Heart right ventricle (tissue), 16 donors: ENCODE results near the gene PPP2R2B. TPM values are rescaled to one million over a fixed set of nuclear protein-coding genes. Genes with fewer than 3 reads are reported as not detected.

Source experiments
- ATAC-seq, 8 donors: fragments of 200-7000 bp; cut with Tn5 transposase; one replicate each; pipeline ENCODE4 v1.9.1; 2020; ENCODE audit warnings: mild to moderate bottlenecking in 8 of 8, moderate library complexity in 8 of 8, moderate number of reproducible peaks in 1 of 8
- DNase-seq, 2 donors: peaks; one replicate each; pipeline ENCODE4 v3.0.0-alpha.2; 2020
- H3K27ac ChIP-seq, 10 donors: fragments of 200-600 bp; sonication (generic) in 2 of 10; one replicate each; pipeline versions ENCODE4 v1.5.0 to v1.8.0; 2020 to 2022; ENCODE audit warnings: mild to moderate bottlenecking in 3 of 10
- H3K27me3 ChIP-seq, 7 donors: fragments of 200-600 bp; one replicate each; pipeline ENCODE4 v1.8.0; 2021 to 2022; ENCODE audit warnings: mild to moderate bottlenecking in 2 of 7
- H3K36me3 ChIP-seq, 9 donors: fragments of 200-600 bp; sonication (generic) in 1 of 9; one replicate each; pipeline versions ENCODE4 v1.5.0 to v1.8.0; 2020 to 2022; ENCODE audit warnings: mild to moderate bottlenecking in 2 of 9
- H3K4me1 ChIP-seq, 9 donors: fragments of 200-600 bp; sonication (generic) in 1 of 9; one replicate each; pipeline versions ENCODE4 v1.5.0 to v1.8.0; 2020 to 2022; ENCODE audit warnings: mild to moderate bottlenecking in 4 of 9
- H3K4me3 ChIP-seq, 10 donors: fragments of 200-600 bp; sonication (generic) in 2 of 10; one replicate each; pipeline versions ENCODE4 v1.5.0 to v1.8.0; 2020 to 2022; ENCODE audit warnings: mild to moderate bottlenecking in 7 of 10, moderate library complexity in 2 of 10
- H3K9me3 ChIP-seq, 11 donors: fragments of 200-600 bp in 10 of 11; sonication (generic) in 2 of 11; one replicate each; pipeline versions ENCODE4 v1.5.0 to v1.8.0; 2013 to 2022; ENCODE audit warnings: mild to moderate bottlenecking in 2 of 11, control low read depth in 1 of 11, moderate library complexity in 1 of 11
- WGBS, 2 donors: extraction: QIAGEN DNeasy Blood & Tissue Kit; methylation state at CpG; one replicate each; pipeline ENCODE4 v1.1.7; 2013; ENCODE audit warnings: inconsistent platforms in 1 of 2; 5-methylcytosine and 5-hydroxymethylcytosine counted together
- intact Hi-C, 10 donors: fragments of 100-400 bp; cut with DNase I; formaldehyde crosslinking; loops; one replicate each; pipeline versions ENCODE4 v1.11.1 to v1.14.2; 2022
- polyA plus RNA-seq, 2 donors: library from polyadenylated mRNA; stranded (reverse); fragments of 200-250 nt; gene quantifications; one replicate each; pipeline ENCODE4 v1.2.3, GENCODE V29; 2013
- total RNA-seq, 10 donors: library from RNA; stranded (reverse); fragmentation: NEBNext Ultra II Directional in 3 of 10; extraction: Animal tissue kit (Norgen Biotek cat#: 25700) in 3 of 10; gene quantifications; one replicate each; pipeline versions ENCODE4 v1.2.1 to v1.2.4, GENCODE V29; 2021 to 2023
- TF ChIP-seq, protein P1 (sequence below), 9 donors: fragments of 200-600 bp; sonication (generic) in 2 of 9; IDR thresholded peaks; one replicate each; pipeline versions ENCODE4 v1.5.0 to v1.8.0; 2021 to 2022; ENCODE audit warnings: antibody characterized with exemption in 9 of 9, mild to moderate bottlenecking in 5 of 9, moderate library complexity in 1 of 9
- donor health status: Arrhythmogenic right ventricular cardiomyopathy.
- donor health status: ischemic (EF 13 %, LVEDD 7.1; RV severe dilation, severe dysfunction).
- donor health status: healthy with polysubstance abuse.
- donor health status: DM: no; HTN: yes; CAD: no.
- donor health status: DM: no; HTN: no; CAD: no.
- donor health status: ischemic (EF 25% LVEDD 6.9; RV normal size, moderate dysfunction).
- donor health status: ischemic (EF 25% LVEDD 5.7; RV mildly dilated, moderate dysfunction).
- donor health status: healthy.
- donor health status: DM: yes; HTN: yes; CAD: no.
- donor health status: Ischemic cardiomyopathy.
- donor health status: ischemic (EF 35%, LVEDD 5.7; RV mildly dilated, moderate dysfunction).
- donor health status: nonischemic (EF 11% LVEDD 7.7; RV severe dilation, severe dysfunction).
- donor health status: DM: yes; HTN: yes; CAD: no.
- donor health status: PGD.
- donor health status: ischemic (EF 29% LVEDD 5.4; RV normal size, mild dysfunction).
- donor health status: nonischemic (EF 23%, LVEDD 6.1; RV moderate dilation, normal function).

The PPP2R2B gene
- total and polyA plus RNA-seq, 12 donors, result 0.05 to 1.8 (median 0.57) TPM; not detected in 2

DNA sequence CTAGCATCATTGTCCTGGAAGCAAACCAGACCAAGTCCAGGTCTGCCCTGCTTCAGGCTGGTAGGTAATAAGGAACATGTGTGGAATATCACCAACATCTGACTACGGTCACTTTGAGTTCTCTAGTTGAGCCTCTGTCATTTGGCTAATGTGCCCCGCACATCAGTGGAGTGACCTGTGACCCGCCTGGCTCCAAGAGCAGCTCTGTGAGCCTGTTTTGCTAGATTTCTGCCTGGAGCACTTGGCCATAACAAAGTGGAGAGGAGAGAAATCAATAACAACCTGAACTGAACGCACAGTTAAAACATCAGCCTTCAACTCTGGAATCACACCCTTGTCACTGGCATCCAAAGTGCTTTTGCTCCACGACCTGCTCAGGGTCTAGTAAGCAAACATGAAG lies 115.7 kb downstream of the PPP2R2B start:
- Histone ChIP-seq H3K27ac (no peak overlapping the region), H3K9me3 (no peaks in the 10 kb centered on the region), H3K27me3 (peaks cover 0 to 5% (median 0%) of the 10 kb centered on the region in 7 donors), H3K36me3 (no peaks in the 10 kb centered on the region), H3K4me1 (no peaks in the 10 kb centered on the region), H3K4me3 (no peak overlapping the region)
- WGBS, 2 donors, result 62 to 69% methylated on average over 5 of the region's 5 CpGs
- ATAC-seq, result no peak
- TF ChIP-seq, protein P1, sequence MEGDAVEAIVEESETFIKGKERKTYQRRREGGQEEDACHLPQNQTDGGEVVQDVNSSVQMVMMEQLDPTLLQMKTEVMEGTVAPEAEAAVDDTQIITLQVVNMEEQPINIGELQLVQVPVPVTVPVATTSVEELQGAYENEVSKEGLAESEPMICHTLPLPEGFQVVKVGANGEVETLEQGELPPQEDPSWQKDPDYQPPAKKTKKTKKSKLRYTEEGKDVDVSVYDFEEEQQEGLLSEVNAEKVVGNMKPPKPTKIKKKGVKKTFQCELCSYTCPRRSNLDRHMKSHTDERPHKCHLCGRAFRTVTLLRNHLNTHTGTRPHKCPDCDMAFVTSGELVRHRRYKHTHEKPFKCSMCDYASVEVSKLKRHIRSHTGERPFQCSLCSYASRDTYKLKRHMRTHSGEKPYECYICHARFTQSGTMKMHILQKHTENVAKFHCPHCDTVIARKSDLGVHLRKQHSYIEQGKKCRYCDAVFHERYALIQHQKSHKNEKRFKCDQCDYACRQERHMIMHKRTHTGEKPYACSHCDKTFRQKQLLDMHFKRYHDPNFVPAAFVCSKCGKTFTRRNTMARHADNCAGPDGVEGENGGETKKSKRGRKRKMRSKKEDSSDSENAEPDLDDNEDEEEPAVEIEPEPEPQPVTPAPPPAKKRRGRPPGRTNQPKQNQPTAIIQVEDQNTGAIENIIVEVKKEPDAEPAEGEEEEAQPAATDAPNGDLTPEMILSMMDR (IDR thresholded peaks at IDR 0.05), result no peak
- intact Hi-C loops, result no loop called here
- no peak for DNase-seq

DNA sequence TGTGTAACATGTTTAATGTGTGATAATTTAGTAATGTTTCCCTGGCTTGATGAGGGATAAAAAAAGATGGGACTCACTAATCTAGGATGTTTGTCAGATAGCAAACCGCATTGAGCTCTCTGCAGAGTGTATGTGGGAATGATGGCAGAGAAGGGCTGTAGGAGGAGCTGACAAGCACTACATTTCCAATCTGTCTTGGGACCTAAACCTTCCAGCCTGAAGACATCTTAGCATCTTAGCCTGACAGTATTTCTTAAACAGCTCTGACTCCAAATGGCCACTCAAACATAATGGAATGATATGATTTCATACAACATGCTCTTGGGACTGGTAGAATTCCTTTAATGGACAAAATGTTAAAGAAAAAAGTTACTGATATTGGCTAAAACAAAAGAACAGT lies 116.7 kb downstream of the PPP2R2B start:
- Histone ChIP-seq H3K27ac (no peak overlapping the region), H3K27me3 (peaks cover 0 to 5% (median 0%) of the 10 kb centered on the region in 7 donors), H3K9me3 (no peaks in the 10 kb centered on the region), H3K4me3 (no peak overlapping the region), H3K4me1 (no peaks in the 10 kb centered on the region), H3K36me3 (no peaks in the 10 kb centered on the region)
- WGBS, 2 donors, result 37 to 47% methylated on average over 1 of the region's 1 CpG
- no peak for ATAC-seq
- intact Hi-C loops, result no loop called here
- no peak for DNase-seq
- TF ChIP-seq, protein P1 (IDR thresholded peaks at IDR 0.05), result no peak

DNA sequence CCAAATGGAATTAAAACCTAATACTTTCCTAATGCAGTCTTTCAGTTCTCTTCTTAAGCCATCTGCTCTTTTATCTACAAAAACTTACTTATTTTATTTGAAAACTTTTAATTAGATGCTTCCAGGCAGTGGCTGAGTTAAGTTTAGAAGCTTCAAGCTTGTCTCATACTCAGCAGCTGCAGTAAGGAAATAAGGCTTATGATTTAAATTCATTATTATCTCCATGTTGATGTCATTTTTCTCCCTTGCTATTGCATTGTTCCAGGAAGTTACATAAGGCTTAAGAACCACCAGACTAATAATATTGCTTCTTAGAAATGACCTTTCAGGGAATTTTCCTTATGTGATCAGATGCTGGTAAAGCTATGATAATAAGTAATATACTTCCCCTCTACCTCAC lies 119.6 kb downstream of the PPP2R2B start:
- Histone ChIP-seq H3K36me3 (no peaks in the 10 kb centered on the region), H3K4me3 (no peak overlapping the region), H3K27ac (no peak overlapping the region), H3K4me1 (no peaks in the 10 kb centered on the region), H3K27me3 (peaks cover 0 to 7% (median 0%) of the 10 kb centered on the region in 7 donors), H3K9me3 (no peaks in the 10 kb centered on the region)
- TF ChIP-seq, protein P1 (IDR thresholded peaks at IDR 0.05), result no peak
- intact Hi-C loops, result no loop called here
- DNase-seq (no peak), ATAC-seq (peak in 1 of 8 donors; percentile 17)

DNA sequence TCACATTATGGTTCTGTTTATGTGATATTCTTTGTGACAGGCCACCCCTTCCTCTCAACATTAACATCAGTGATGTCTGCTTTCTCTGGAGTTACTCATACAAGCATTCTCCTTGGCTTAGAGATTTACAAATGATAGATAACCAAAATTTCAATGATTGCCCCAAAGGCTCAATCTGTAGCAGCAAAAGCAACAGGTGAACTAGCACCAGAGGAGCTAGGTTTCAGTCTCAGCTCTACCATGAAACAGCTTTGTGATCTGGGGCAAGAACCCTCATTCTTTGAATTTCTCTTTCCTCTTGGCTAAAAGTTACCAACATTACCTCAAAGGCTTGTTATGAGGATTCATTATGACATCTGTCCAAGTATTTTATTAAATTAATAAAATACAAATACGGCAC lies 120.5 kb downstream of the PPP2R2B start:
- intact Hi-C loops, result no loop called here
- H3K27ac ChIP-seq, result no peak overlapping the region
- no peaks in the 10 kb centered on the region for H3K36me3 ChIP-seq
- ATAC-seq (no peak), DNase-seq (no peak)
- WGBS, 2 donors, result 67 to 84% methylated on average over 1 of the region's 1 CpG
- H3K9me3 ChIP-seq, result no peaks in the 10 kb centered on the region
- H3K4me1 ChIP-seq, result peaks cover 0 to 6% (median 0%) of the 10 kb centered on the region in 9 donors
- no peak overlapping the region for H3K4me3 ChIP-seq
- peaks cover 0 to 7% (median 0%) of the 10 kb centered on the region in 7 donors for H3K27me3 ChIP-seq
- TF ChIP-seq, protein P1 (IDR thresholded peaks at IDR 0.05), result no peak
